ENCODE data around the gene OXCT2.
"Not testable (repeated sequence)": the region's sequence is repeated elsewhere in the genome, so short reads cannot be mapped to it uniquely, and the experiment has no call there.

OXCT2 gene

DNA sequence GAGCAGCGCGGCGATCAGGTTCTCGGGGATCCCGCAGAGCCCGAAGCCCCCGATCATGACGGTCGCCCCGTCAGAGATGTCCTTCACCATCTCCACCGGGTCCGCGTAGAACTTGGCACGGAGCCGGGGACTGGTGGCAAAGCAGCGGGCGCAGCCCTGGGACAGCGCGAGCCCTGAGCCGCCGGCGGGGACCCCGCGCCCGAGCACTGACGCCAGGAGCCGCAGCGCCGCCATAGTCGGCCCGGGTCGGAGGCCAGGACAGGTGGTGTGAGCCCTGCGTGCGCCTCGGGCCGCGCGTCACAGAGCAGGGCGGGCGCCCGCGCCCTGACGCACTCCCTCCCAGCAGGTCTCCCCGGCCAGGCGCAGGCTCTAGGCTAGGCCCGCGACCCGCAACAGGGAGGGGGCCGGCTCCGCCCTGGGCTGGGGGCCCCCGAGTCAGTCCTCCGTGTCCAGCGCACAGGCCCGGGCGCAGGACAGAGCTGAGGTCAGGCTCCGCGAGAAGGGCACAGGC lies at the start of gene OXCT2:
TSS of gene OXCT2 (minus strand) at position 327 of the 511 bp plus-strand sequence. CDS start at position 234, 93 bp downstream.
- not testable (repeated sequence) for DNase-seq

- no peak for DNase-seq
Measured at GRCh38 chr1:39819091-39819812, 48.1 kb upstream of the OXCT2 start.

DNA sequence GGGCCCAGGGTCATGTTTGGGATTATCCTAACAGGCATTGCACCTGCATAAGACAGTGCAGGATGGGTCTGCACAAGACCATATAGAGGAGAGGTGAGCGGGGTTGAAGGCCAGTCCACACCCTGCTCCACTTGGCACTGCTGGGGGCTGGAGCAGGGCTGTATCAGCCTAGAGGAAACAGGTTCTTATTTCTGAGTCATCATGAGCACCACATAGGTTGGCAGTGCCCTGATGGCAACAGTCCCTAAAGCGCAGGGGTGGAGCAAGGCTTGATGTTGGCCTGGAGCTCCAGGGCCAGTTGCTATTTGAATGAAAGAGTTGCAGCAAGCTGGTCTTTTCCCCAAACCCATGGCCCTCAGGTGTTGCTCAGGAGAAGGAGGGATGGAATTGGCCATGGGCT lies 47.3 kb upstream of the OXCT2 start:
- no peak for DNase-seq

- peak; percentile 83 to 90 (median 85) for DNase-seq
Measured at GRCh38 chr1:39817091-39817932, 46.2 kb upstream of the OXCT2 start.

DNA sequence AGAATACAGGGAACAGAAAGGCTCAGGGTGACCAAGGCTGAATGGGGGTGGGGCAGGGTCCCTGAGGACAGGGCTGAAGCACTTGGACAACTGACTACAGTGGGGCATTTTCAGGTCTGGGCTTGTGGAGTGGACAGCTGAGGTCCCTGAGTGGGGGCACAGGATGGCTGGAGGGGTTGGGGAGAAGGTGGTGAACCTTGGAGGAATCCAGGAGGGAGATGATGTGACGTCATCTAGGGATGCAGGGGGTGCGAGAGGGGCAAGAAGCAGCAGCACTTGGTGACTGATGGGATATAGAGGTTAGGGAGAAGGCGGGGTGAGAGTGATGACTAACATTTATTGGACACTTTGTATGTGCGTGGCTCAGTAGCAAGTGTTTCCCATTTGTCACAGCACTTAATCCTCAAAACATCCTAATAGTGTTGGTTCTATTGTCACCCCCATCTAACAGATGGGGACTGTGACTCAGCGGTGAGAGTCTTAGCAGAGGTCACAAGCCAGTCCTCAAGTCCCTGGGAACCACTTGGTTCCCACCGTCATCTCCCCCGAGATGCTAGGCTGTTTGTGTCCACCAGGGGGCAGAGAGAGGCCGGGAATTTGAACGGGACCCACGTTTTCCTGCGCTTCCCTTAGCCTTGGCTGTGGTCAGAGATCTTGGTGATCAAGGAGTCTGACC lies 45.4 kb upstream of the OXCT2 start:
- DNase-seq = peak; percentile 89 to 95 (median 94)

GRCh38 chr1:39812913-39813312 lies 41.8 kb upstream of the OXCT2 start:
- DNase-seq = no peak

DNA sequence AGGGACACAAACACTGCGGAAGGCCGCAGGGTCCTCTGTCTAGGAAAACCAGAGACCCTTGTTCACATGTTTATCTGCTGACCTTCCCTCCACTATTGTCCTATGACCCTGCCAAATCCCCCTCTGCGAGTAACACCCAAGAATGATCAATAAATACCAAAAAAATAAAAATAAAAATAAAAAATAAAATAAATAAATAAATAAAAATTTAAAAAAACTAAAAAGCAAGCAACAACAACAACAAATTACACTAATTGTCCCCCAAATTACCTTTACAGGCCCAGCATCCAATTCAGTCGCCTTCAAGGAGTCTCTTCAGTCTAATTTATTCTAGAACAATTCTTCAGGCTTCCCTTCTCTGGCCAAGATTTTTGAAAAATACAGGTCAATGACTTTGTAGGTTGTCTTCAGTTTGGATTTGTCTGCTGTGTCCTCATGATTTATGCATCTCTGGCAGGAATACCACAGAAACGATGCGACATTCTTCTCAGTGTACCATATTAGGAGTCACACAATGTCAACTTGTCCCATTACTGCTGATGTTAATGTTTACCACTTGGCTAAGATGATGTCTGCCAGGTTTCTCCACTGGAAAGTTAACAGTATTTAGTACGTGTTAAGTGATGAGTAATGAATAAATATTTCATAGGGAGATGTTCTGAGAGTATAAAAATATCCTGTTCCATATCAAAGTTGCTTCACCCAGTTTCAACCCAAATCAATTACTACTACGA lies 37.8 kb upstream of the OXCT2 start:
- no peak for DNase-seq

- peak in 1 of 3 donors; percentile 22 for DNase-seq
Measured at GRCh38 chr1:39805385-39805784, 34.2 kb upstream of the OXCT2 start.

- no peak for DNase-seq
Measured at GRCh38 chr1:39802496-39803260, 31.5 kb upstream of the OXCT2 start.

GRCh38 chr1:39800471-39800835 lies 29.3 kb upstream of the OXCT2 start:
- DNase-seq = no peak

DNA sequence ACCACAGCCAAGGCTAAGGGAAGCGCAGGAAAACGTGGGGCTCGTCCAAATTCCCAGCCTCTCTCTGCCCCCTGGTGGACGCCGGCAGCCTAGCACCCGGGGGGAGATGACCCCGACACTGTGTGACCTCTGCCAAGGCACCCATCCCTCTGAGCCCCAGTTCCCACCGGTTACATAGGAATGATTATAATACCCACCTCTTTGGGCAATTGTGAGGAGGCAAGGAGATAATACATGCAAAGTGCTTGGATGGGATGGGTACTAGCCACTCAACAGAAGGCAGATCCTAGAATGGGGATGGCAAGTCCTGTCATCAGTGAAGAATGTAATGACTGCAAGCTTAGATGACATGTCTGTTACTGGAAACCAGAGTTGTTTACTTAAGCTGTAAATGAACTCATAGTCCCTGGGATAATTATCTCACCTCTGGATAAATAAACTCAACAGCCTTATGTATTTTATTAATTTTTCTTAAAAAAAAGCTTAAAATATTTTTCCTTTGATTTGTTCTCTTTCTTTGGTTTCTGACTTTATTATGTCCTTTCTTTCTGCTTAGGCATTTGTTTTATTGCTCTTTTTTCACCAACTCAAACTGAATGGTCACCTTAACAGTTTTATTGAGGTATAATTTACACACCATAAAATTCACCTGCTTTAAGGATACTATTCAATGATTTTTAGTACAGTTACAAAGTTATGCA lies 28.8 kb upstream of the OXCT2 start:
- peak; percentile 67 to 86 (median 77) for DNase-seq

DNA sequence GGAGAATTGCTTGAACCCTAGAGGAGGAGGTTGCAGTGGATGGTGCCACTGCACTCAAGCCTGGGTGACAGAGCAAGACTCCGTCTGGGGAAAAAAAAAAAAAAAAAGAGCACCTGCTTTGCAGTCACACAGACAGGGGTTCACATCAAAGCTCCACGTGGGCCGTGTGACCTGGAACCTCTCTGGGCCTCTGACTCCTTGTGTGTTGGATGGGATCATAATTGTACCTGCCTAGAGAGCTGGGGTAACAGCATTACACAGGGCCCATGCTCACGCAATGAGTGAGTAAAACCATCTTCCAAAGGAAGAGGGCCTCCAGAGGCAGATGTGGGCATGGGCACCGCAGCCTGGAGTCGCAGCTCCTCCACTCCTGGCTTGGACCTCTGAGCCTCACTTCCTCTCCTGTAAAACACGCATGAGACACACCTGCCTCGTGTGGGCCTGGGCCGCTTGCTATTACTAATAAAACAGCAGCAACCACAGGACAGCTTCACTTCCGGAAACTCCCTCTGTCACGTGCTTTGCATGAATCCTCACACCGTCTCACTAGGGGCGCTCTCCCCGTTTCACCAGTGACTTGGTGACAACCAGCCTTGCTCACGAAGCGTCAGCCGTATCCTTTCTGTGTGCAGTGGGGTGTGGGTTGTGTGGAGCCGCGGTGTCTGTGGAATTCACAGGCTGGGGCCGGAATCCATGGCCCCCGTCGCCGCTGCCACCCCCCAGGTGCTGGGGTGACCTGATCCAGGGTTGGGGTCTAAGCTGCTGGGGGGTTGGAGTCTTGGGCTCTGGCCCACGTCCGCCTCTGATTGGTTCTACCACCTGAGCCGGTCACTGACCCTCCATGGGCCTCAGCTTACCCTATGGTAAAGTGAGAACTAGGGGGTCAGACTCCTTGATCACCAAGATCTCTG lies 28.0 kb upstream of the OXCT2 start:
- peak; percentile 87 to 94 (median 93) for DNase-seq

DNA sequence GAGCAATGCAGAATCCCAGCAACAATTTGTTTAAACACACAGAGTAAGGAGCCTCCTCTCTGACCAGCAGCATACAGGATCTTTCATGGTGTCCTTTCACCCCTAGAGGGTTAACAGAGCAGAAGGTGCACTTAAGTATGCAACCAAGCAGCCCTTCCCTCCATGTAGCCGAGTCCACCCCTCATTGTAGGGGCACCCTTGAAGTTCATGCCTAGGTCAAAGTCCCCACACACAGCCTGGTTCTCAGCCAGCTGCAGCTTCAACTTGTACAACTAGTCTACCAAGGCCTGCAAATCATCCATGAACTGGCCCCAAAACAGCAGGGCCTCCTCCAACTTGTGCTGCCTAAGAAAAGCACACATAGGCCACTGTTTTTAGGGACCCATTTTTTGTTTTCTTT lies 24.5 kb upstream of the OXCT2 start:
- DNase-seq = no peak

DNA sequence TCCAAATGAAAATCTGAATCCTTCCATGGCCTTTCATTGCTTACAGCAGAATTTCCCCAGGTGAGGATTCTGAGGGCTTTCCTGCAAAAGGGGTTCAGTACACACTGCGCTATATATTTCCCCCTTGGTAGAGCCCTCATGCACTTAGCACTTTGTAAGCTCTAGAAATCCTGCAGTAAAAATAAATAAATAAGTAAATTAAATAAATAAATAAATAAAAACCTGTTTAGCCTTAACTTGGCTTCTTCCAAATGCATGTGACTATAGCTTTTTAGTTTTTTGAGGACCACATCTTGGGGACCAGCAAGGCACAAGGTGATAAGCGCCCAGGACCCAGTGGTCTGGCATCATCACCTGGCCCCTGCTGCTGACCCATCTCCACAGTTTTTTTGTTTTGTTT lies 20.7 kb upstream of the OXCT2 start:
- no peak for DNase-seq

DNA sequence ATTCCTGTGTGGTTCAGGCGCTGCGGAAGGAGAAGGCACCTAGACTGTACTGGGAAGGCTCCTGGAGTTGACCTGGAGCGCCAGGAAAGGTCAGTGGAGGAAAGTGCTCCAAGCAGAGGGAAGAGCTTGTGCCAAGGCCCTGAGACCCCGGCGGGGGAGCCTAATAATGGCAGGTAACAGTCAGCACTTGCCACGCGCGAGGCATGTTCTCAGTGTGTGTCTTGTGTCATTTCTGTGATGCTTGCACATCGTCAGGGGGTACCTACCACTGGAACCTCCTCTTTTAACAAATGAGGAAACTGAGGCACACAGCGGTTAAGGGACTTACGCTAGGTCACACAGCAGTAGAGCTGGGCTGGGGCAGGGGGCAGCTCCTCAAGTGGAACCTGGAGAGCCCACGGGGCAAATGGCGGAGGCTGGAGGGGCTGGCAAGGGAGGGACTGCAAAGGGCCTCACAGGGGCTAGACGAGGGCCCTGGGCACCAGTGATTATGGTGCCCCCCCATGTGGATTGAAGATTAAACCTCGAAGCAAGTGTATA lies 18.5 kb upstream of the OXCT2 start:
- DNase-seq = no peak

DNA sequence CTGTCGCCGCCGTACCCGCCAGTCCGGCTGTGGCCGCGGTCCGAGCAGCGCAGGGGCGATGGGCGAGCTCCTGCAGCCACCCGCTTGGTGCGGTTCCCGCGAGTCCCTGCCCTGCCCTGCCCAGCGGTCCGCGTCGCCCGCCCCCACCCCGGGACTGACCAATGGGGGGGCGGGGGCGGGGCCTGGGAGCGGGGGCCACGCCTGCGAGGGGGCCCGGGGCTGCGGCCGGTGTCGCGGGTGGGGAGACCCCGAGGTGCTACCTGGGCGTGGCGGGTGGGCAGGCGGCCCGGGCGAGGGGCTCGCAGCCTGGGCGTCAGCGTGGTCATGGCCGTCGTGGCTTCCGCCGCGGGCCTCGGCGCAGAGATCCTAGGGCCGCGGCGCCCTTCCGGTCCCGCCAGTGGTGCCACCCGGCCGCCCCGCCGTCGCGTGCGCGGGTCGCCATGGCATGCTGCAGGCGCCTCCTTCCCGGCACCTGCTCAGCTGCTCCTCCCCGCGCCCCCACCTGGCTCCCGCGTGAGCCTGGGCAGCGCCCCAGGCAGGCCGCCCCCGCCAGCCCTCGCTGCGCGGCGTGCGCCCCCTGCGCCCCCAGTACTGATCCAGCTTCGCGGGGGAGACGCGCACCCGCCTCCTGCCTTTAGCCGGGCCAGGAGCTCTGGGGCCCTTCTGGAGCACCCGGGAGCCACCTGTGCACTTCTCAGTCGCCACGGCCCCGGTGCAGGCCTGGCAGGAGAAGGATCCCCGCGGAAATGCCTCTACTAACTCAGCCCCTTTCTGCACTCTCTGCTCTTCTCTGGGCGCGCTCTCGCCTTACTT lies 17.8 kb upstream of the OXCT2 start, which contains the start of gene BMP8B:
TSS of gene BMP8B (minus strand) at position 108 of the 813 bp plus-strand sequence. CDS start 380 bp downstream, outside the sequence.
- peak; percentile 72 to 92 (median 84) for DNase-seq

DNA sequence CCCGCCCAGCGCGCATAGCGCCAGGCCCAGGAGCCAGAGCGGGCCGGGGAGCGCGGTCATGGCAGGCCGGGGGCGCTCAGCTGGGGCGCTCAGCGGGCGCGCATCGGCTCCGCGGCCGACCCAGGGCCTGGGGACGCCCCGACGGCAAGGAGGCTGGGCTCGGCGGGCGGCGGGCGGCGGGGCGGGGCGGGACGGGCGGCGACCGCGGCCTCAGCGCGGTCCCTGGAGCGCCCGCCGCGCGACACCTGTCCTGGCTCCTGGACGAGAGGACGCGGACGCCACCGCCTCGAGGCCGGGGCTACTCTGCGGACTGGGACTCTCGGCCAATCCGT lies 17.2 kb upstream of the OXCT2 start:
- no peak for DNase-seq

DNA sequence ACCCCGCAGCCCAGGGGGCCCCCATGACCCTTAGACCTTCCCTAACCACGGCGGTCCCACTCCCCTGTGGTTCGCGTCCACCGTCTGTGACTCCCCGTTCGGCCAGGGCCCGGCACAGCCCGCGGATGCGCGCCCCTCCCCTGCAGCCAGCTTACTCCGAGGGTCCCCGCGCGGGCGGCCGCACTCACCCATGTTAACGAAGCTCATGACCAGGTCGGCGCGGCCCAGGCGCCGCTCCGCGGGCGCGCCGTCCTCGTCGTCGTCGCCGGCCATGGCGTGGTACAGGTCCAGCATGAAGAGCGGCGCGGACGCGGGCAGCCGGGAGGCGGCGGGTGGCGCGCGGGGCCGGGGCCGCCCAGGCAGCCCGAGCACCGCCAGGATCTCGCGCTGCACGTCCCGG lies 16.8 kb upstream of the OXCT2 start:
- not testable (repeated sequence) for DNase-seq

DNA sequence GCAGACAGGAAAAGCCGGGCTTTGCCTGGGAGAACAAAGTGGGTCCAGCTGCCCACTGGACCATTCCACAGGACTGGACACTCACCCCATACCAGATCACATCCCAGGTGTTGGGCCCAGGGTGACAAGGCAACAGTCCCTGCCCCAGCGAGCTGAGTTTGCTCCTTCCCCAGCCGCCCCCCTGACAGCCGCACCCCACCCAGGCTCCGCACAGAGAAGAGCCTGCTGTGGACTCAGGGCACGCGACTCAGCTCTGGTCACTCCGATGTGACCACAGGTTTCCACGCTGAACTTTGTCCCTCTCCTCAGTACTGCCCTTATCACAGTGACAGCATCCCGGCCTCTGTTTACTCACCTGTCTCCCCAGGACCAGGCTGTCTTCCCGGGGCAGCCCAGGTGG lies 16.3 kb upstream of the OXCT2 start:
- no peak for DNase-seq

All from suppressor macrophage treated with lipopolysaccharide for 1 hour (primary cell).